Activated T-helper 2 cell treated with anti-CD3 and anti-CD28 coated beads, Interferon-gamma antibody, Interleukin-2, Interleukin-4, amounts not matched to agents 10 μg/mL and 5 μg/mL and 100 μg/mL, durations not matched to agents 14 hours and 24 hours and 36 hours (primary cell): ENCODE measurements around the gene NACA2. TPM values are rescaled to one million over a fixed set of nuclear protein-coding genes. Genes with fewer than 3 reads are reported as not detected.
"Not testable (repeated sequence)": the region's sequence is repeated elsewhere in the genome, so short reads cannot be mapped to it uniquely, and the experiment has no call there.

Experiments
- DNase-seq: peaks from one replicate; pipeline ENCODE4 v3.0.0; 2021; ENCODE audit warnings: low spot score
- H3K27ac Mint-ChIP-seq: one replicate; pipeline ENCODE4 v1.8.0; 2021; ENCODE audit warnings: mixed read lengths
- H3K27me3 Mint-ChIP-seq: one replicate; pipeline ENCODE4 v1.8.0; 2021; ENCODE audit warnings: low read depth, mixed read lengths
- H3K36me3 Mint-ChIP-seq: one replicate; pipeline ENCODE4 v1.8.0; 2021; ENCODE audit warnings: low read depth, mixed read lengths
- H3K4me1 Mint-ChIP-seq: one replicate; pipeline ENCODE4 v1.8.0; 2021; ENCODE audit warnings: low read depth, mixed read lengths
- H3K4me3 Mint-ChIP-seq: one replicate; pipeline ENCODE4 v1.8.0; 2021; ENCODE audit warnings: low read depth, mild to moderate bottlenecking, moderate library complexity, mixed read lengths
- H3K9me3 Mint-ChIP-seq: one replicate; pipeline ENCODE4 v1.8.0; 2021; ENCODE audit warnings: mixed read lengths
- intact Hi-C: fragments of 100-400 bp; cut with micrococcal nuclease; formaldehyde crosslinking; loops from one replicate; pipeline ENCODE4 v1.15.1; 2023
- total RNA-seq: library from RNA; stranded (reverse); gene quantifications from 2 replicates; pipeline ENCODE4 v1.2.3, GENCODE V29; 2022

NACA2 gene
- total RNA-seq, 1 donor from 2014 or later, result not detected

DNA sequence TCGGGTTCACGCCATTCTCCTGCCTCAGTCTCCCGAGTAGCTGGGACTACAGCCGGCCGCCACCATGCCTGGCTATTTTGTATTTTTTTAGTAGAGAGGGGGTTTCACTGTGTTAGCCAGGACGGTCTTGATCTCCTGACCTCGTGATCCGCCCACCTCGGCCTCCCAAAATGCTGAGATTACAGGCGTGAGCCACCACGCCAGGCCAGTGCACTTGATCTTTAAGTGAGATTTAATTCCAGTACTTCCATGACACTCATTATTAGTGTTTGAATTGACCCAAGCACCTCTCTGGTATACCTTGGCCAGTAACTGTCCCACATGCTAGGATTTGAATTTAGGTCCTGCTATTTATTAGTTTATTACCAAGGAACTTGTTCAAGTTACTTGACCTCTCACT, 38.5 kb downstream of the NACA2 start:
- H3K4me1 Mint-ChIP-seq, intact Hi-C loops, H3K4me3 Mint-ChIP-seq, H3K9me3 Mint-ChIP-seq, DNase-seq, H3K36me3 Mint-ChIP-seq, H3K27ac Mint-ChIP-seq: not testable (repeated sequence)
- peaks cover 33% of the 10 kb centered on the region for H3K27me3 Mint-ChIP-seq

DNA sequence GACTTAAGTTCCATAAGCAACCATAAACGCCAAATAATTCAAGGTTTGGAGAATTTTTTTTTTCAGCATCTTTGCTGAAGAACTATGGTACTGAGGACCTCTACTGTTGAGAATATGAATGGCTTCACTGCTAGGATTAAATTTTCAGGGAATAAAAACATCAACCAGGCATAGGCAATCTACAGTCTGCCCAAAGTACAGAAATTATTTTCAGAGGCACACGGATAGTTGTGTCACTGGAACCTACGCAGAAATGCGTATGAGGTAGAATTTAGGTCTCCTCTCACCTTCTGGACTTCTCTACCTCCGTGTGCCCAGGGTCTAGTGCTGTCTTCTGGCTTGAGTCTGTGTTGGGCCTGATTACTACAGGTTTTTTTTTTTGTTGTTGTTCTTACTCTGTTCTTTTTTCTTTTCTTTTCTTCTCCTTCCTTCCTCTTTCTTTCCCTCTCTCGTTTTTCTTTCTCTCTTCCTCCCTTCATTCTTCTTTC, 39.7 kb downstream of the NACA2 start:
- intact Hi-C loops, result loop anchor here (1.0 kb wide), 1 partner anchor 137 kb away; no protein-coding TSS in a partner anchor
- Mint-ChIP-seq H3K36me3 (no peaks in the 10 kb centered on the region), H3K27me3 (peaks cover 37% of the 10 kb centered on the region), H3K4me1 (peaks cover 3% of the 10 kb centered on the region), H3K27ac (no peak overlapping the region), H3K4me3 (no peak overlapping the region), H3K9me3 (no peaks in the 10 kb centered on the region)
- no peak for DNase-seq

DNA sequence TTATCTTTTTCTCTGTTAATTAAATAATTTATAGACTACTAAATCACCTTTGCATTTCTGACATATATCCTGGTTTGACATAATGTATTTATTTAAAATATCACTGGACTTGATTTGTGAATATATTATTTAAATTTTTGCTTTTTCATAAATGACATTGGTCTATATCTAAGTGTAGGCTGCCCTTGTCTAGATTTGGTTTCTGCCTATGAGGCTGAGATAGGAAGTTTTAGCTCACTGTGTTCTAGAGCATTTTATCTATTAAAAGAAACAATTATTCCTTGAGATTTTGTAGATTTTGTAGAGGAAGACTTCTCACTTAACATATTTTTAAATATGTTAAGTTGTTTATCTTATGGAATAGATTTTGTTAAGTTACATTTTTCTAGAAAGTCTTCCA, 43.9 kb downstream of the NACA2 start:
- H3K27me3 Mint-ChIP-seq, result peaks cover 43% of the 10 kb centered on the region
- H3K9me3 Mint-ChIP-seq, result no peaks in the 10 kb centered on the region
- H3K36me3 Mint-ChIP-seq, result no peaks in the 10 kb centered on the region
- H3K4me3 Mint-ChIP-seq, result no peak overlapping the region
- intact Hi-C loops, result no loop called here
- no peak for DNase-seq
- no peaks in the 10 kb centered on the region for H3K4me1 Mint-ChIP-seq
- no peak overlapping the region for H3K27ac Mint-ChIP-seq

DNA sequence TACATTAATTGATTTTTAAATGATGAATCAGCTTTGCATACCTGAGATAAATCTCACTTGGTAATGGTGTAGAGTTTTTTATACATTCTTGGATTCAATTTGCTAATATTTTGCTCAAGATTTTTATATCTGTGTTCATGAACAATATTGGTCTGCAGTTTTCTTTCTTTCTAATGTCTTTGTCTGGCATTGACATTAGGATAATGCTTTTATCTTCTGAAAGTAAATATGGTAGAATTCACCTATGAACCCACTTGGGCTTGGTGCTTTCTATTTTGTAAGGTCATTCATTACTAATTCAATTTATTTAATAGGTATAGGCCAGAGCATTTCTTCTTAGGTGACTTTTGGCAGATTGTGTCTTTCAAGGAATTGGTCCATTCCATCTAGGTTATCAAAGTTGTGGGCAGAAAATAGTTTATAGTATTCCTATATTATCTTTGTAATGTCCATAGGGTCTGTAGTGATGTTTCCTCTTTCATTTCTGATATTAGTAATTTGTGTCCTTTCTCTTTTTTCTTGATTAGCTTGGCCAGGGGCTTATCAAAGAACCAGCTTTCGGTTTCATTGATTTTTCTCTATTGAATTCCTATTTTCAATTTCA, 45.6 kb downstream of the NACA2 start:
- H3K4me1 Mint-ChIP-seq, result no peaks in the 10 kb centered on the region
- intact Hi-C loops, result no loop called here
- peaks cover 48% of the 10 kb centered on the region for H3K27me3 Mint-ChIP-seq
- no peak overlapping the region for H3K4me3 Mint-ChIP-seq
- peaks cover 7% of the 10 kb centered on the region for H3K9me3 Mint-ChIP-seq
- no peaks in the 10 kb centered on the region for H3K36me3 Mint-ChIP-seq
- H3K27ac Mint-ChIP-seq, result no peak overlapping the region
- no peak for DNase-seq

DNA sequence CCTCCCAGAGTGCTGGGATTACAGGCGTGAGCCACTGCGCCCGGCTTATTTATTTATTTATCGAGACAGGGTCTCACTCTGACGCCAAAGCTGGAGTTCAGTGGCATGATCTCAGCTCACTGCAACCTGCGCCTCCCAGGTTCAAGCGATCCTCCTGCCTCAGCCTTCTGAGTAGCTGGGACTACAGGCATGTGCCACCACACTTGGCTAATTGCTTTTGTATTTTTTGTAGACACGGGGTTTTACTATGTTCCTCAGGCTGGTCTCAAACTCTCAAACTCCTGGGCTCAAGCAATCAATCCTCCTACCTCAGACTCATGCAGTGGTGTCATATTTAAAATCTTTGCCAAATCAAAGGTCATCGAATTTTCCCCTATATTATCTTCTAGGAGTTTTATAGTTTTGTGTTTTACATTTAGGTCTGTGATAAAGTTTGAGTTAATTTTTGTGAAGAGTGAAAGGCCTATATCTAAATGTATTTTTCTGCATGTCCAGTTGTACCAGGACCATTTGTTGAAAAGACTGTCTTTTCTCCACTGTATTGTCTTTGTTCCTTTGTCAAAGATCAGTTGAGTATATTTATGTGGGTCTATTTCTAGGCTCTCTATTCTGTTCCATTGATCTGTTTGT, 47.1 kb downstream of the NACA2 start:
- no peak for DNase-seq
- Mint-ChIP-seq H3K9me3 (peaks cover 13% of the 10 kb centered on the region), H3K4me1 (no peaks in the 10 kb centered on the region), H3K27me3 (peaks cover 41% of the 10 kb centered on the region), H3K27ac (no peak overlapping the region), H3K4me3 (no peak overlapping the region), H3K36me3 (no peaks in the 10 kb centered on the region)
- intact Hi-C loops, result no loop called here

DNA sequence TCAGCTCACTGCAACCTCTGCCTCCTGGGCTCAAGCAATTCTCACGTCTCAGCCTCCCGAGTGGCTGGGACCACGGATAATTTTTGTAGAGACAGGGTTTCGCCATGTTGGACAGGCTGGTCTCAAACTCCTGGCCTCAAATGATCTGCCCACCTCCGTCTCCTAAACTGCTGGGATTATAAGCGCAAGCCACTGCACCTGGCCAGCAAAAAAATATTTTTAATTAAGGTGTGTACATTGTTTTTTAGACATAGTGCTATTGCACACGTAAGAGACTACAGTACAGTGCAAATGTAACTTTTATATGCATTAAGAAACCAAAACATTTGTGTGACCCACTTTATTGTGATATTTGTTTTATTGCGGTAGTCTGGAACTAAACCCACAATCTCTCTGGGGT, 49.0 kb downstream of the NACA2 start:
- intact Hi-C loops, result no loop called here
- no peak overlapping the region for H3K27ac Mint-ChIP-seq
- H3K36me3 Mint-ChIP-seq, result no peaks in the 10 kb centered on the region
- no peak for DNase-seq
- H3K9me3 Mint-ChIP-seq, result peaks cover 13% of the 10 kb centered on the region
- H3K4me1 Mint-ChIP-seq, result no peaks in the 10 kb centered on the region
- H3K27me3 Mint-ChIP-seq, result peaks cover 36% of the 10 kb centered on the region
- no peak overlapping the region for H3K4me3 Mint-ChIP-seq

DNA sequence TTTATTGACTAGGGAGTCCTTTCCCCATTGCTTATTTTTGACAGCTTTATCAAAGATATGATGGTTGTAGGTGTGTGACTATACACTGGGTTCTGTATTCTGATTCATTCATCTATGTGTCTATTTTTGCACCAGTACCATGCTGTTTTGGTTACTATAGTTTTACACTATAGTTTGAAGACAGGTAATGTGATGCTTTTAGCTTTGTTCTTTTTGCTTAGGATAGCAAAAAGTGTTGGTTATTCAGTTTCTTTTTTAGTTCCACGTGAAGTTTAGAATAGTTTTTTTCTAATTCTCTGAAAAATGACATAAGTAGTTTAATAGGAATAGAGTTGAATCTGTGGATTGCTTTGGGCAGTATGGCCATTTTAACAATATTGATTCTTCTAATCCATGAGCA, 50.1 kb downstream of the NACA2 start:
- Mint-ChIP-seq H3K9me3 (peaks cover 13% of the 10 kb centered on the region), H3K36me3 (no peaks in the 10 kb centered on the region), H3K4me3 (no peak overlapping the region), H3K4me1 (peaks cover 2% of the 10 kb centered on the region), H3K27ac (no peak overlapping the region), H3K27me3 (peaks cover 29% of the 10 kb centered on the region)
- no peak for DNase-seq
- intact Hi-C loops, result no loop called here

Other genes with a start within 250 kb of the NACA2 start
- 0.14 and 0.21 TPM in 2 replicates for gene TBX2, start 191.4 kb downstream of the NACA2 start, total RNA-seq
- not detected in 2 replicates for gene TBX4, start 138.8 kb downstream of the NACA2 start, total RNA-seq